H9 (cell line): Measurements from ENCODE around the gene NOSIP. TPM values are rescaled to one million over a fixed set of nuclear protein-coding genes. Genes with fewer than 3 reads are reported as not detected.

Source experiments
- DNase-seq: peaks from one replicate; pipeline ENCODE4 v3.0.0-alpha.2; 2017
- H2AFZ ChIP-seq: one replicate; pipeline ENCODE4 v1.6.1; 2013; ENCODE audit warnings: mild to moderate bottlenecking, low read length, control low read depth, moderate library complexity
- H2AK5ac ChIP-seq: 2 replicates; pipeline ENCODE4 v1.6.1; 2013; ENCODE audit warnings: low read length, control low read depth, mixed read lengths; ENCODE audit not compliant: insufficient read length
- H2BK120ac ChIP-seq: one replicate; pipeline ENCODE4 v1.6.1; 2013; ENCODE audit warnings: low read depth, mild to moderate bottlenecking, low read length, control low read depth, inconsistent platforms; ENCODE audit not compliant: poor library complexity, severe bottlenecking
- H2BK12ac ChIP-seq: 2 replicates; pipeline ENCODE4 v1.6.1; 2013; ENCODE audit warnings: low read length, control low read depth, mixed read lengths, low read depth; ENCODE audit not compliant: insufficient read length
- H2BK15ac ChIP-seq: 2 replicates; pipeline ENCODE4 v1.6.1; 2013; ENCODE audit warnings: low read depth, low read length, control low read depth
- H2BK20ac ChIP-seq: one replicate; pipeline ENCODE4 v1.6.1; 2013; ENCODE audit warnings: low read depth, mild to moderate bottlenecking, low read length, control low read depth, inconsistent platforms; ENCODE audit not compliant: poor library complexity, severe bottlenecking
- H2BK5ac ChIP-seq: 2 replicates; pipeline ENCODE4 v1.6.1; 2013; ENCODE audit warnings: low read length, control low read depth, mixed read lengths; ENCODE audit not compliant: insufficient read length
- H3K14ac ChIP-seq: 2 replicates; pipeline ENCODE4 v1.6.1; 2013; ENCODE audit warnings: low read length, control low read depth; ENCODE audit not compliant: insufficient read depth
- H3K18ac ChIP-seq: 2 replicates; pipeline ENCODE4 v1.6.1; 2013; ENCODE audit warnings: low read depth, mild to moderate bottlenecking, mixed read lengths, low read length, control low read depth; ENCODE audit not compliant: insufficient read length
- H3K23ac ChIP-seq: 2 replicates; pipeline ENCODE4 v1.6.1; 2013; ENCODE audit warnings: low read length, control low read depth, mixed read lengths, low read depth; ENCODE audit not compliant: insufficient read length
- H3K23me2 ChIP-seq: 2 replicates; pipeline ENCODE4 v1.6.1; 2013; ENCODE audit warnings: low read depth, mild to moderate bottlenecking, mixed read lengths, low read length, control low read depth; ENCODE audit not compliant: insufficient read length, poor library complexity, severe bottlenecking
- H3K27ac ChIP-seq: 2 replicates; pipeline ENCODE4 v1.5.1; 2013; ENCODE audit warnings: low read length, control low read depth, mixed read lengths, low read depth; ENCODE audit not compliant: insufficient read length
- H3K27me3 ChIP-seq: 2 replicates; pipeline ENCODE4 v1.6.1; 2013; ENCODE audit warnings: low read length, control low read depth, inconsistent platforms; ENCODE audit not compliant: insufficient read depth
- H3K4ac ChIP-seq: 2 replicates; pipeline ENCODE4 v1.6.1; 2013; ENCODE audit warnings: low read depth, mild to moderate bottlenecking, control low read depth, inconsistent platforms, low read length, moderate library complexity
- H3K4me1 ChIP-seq: 2 replicates; pipeline ENCODE4 v1.6.1; 2013; ENCODE audit warnings: low read length, control low read depth, inconsistent platforms; ENCODE audit not compliant: insufficient read depth
- H3K4me2 ChIP-seq: 2 replicates; pipeline ENCODE4 v1.6.1; 2013; ENCODE audit warnings: low read length, control low read depth, mixed read lengths; ENCODE audit not compliant: insufficient read length, insufficient read depth
- H3K56ac ChIP-seq: 2 replicates; pipeline ENCODE4 v1.6.1; 2013; ENCODE audit warnings: low read depth, mild to moderate bottlenecking, mixed read lengths, low read length, control low read depth; ENCODE audit not compliant: insufficient read length
- H3K79me1 ChIP-seq: 2 replicates; pipeline ENCODE4 v1.6.1; 2013; ENCODE audit warnings: low read depth, mild to moderate bottlenecking, moderate library complexity, low read length, control low read depth, inconsistent platforms; ENCODE audit not compliant: insufficient read depth, poor library complexity, severe bottlenecking
- H3K79me2 ChIP-seq: 2 replicates; pipeline ENCODE4 v1.6.1; 2013; ENCODE audit warnings: low read length, control low read depth, inconsistent platforms; ENCODE audit not compliant: insufficient read depth
- H3K9ac ChIP-seq: 2 replicates; pipeline ENCODE4 v1.6.1; 2013; ENCODE audit warnings: low read length, control low read depth, mixed read lengths; ENCODE audit not compliant: insufficient read length; ENCODE audit errors: extremely low read depth
- H3K9me3 ChIP-seq: one replicate; pipeline ENCODE4 v1.6.1; 2013; ENCODE audit warnings: low read depth, low read length, inconsistent platforms; ENCODE audit not compliant: control insufficient read depth
- H3T11ph ChIP-seq: one replicate; pipeline ENCODE4 v1.6.1; 2013; ENCODE audit warnings: mild to moderate bottlenecking, low read length, control low read depth, inconsistent platforms
- H4K20me1 ChIP-seq: one replicate; pipeline ENCODE4 v1.6.1; 2013; ENCODE audit not compliant: control insufficient read depth, insufficient read length, insufficient read depth
- H4K5ac ChIP-seq: 2 replicates; pipeline ENCODE4 v1.6.1; 2013; ENCODE audit warnings: low read depth, mild to moderate bottlenecking, mixed read lengths, low read length, control low read depth; ENCODE audit not compliant: insufficient read length
- H4K8ac ChIP-seq: replicated peaks from 2 replicates; pipeline ENCODE4 v1.6.1; 2013; ENCODE audit warnings: low read length, control low read depth, mixed read lengths, low read depth; ENCODE audit not compliant: insufficient read length
- H4K91ac ChIP-seq: 2 replicates; pipeline ENCODE4 v1.6.1; 2013; ENCODE audit warnings: low read depth, mild to moderate bottlenecking, moderate library complexity, mixed read lengths, low read length, control low read depth; ENCODE audit not compliant: insufficient read length
- H3K27ac Mint-ChIP-seq, 3 experiments: 2 replicates in 2 of 3; 3 replicates in 1 of 3; pipeline ENCODE4 v1.8.0; 2020 to 2021; ENCODE audit warnings: mixed read lengths in 3 of 3, mild to moderate bottlenecking in 1 of 3, moderate library complexity in 1 of 3
- H3K27me3 Mint-ChIP-seq: 2 replicates; pipeline ENCODE4 v1.8.0; 2021; ENCODE audit warnings: low read depth, mild to moderate bottlenecking, moderate library complexity, mixed read lengths
- H3K36me3 Mint-ChIP-seq, 3 experiments: 2 replicates in 2 of 3; 3 replicates in 1 of 3; pipeline ENCODE4 v1.8.0; 2020 to 2021; ENCODE audit warnings: low read depth in 3 of 3, mixed read lengths in 3 of 3; ENCODE audit not compliant: insufficient read depth in 1 of 3
- H3K4me1 Mint-ChIP-seq, 2 experiments: 2 replicates each; pipeline ENCODE4 v1.8.0; 2020; ENCODE audit warnings: mixed read lengths in 2 of 2
- H3K4me3 Mint-ChIP-seq, 2 experiments: 2 replicates in 1 of 2; 3 replicates in 1 of 2; pipeline ENCODE4 v1.8.0; 2020 to 2021; ENCODE audit warnings: mild to moderate bottlenecking in 2 of 2, mixed read lengths in 2 of 2, moderate library complexity in 1 of 2
- H3K9me3 Mint-ChIP-seq, 2 experiments: 2 replicates in 1 of 2; 3 replicates in 1 of 2; pipeline ENCODE4 v1.8.0; 2020; ENCODE audit warnings: mild to moderate bottlenecking in 2 of 2, mixed read lengths in 2 of 2, moderate library complexity in 1 of 2
- WGBS: extraction: QIAGEN DNeasy Blood & Tissue Kit; methylation state at CpG from one replicate; pipeline ENCODE4 v1.1.7; 2013; ENCODE audit warnings: missing lambda C conversion rate, low lambda C conversion rate, mixed read lengths; ENCODE audit not compliant: insufficient read length; ENCODE audit errors: extremely low coverage; 5-methylcytosine and 5-hydroxymethylcytosine counted together
- total RNA-seq: library from RNA; stranded (reverse); gene quantifications from 2 replicates; pipeline ENCODE4 v1.2.1, GENCODE V29; 2021
- TF ChIP-seq, protein P1 (sequence below): fragments of 200-600 bp; sonication (generic); conservative IDR thresholded peaks from 3 replicates; pipeline ENCODE4 v1.8.0; 2021; ENCODE audit warnings: antibody characterized with exemption, mild to moderate bottlenecking

Gene NOSIP
- total RNA-seq, 1 experiment from 2014 or later: 78.4 TPM

DNA sequence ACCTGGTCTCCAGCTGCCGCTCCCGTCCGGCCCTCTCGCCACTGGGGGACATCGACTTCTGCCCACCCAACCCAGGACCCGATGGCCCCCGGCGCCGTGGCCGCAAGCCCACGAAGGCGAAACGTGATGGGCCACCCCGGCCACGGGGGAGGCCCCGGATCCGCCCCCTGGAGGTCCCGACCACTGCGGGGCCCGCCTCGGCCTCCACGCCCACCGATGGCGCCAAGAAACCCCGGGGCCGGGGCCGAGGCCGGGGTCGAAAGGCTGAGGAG lies 17.3 kb upstream of the NOSIP start:
- peaks cover 40 to 70% (median 62%) of the 10 kb centered on the region in 3 experiments for H3K36me3 Mint-ChIP-seq
- H3K9me3 ChIP-seq: no peaks in the 10 kb centered on the region
- no peak overlapping the region for H2AFZ ChIP-seq
- no peak for DNase-seq
- H2BK15ac ChIP-seq: no peak overlapping the region
- no peak overlapping the region for H3K18ac ChIP-seq
- no peak overlapping the region for H4K5ac ChIP-seq
- no peaks in the 10 kb centered on the region; a peak in 1 of 5 replicates for H3K9me3 Mint-ChIP-seq
- no peak overlapping the region for H3K9ac ChIP-seq
- no peak overlapping the region for H3K27ac ChIP-seq
- no peak overlapping the region for H4K91ac ChIP-seq
- no peak overlapping the region for H2BK120ac ChIP-seq
- H2AK5ac ChIP-seq: no peak overlapping the region
- H3K27me3 ChIP-seq: no peaks in the 10 kb centered on the region
- H3K4me1 ChIP-seq: no peaks in the 10 kb centered on the region
- peaks cover 8 to 13% of the 10 kb centered on the region in 2 experiments for H3K4me1 Mint-ChIP-seq
- TF ChIP-seq, protein P1, sequence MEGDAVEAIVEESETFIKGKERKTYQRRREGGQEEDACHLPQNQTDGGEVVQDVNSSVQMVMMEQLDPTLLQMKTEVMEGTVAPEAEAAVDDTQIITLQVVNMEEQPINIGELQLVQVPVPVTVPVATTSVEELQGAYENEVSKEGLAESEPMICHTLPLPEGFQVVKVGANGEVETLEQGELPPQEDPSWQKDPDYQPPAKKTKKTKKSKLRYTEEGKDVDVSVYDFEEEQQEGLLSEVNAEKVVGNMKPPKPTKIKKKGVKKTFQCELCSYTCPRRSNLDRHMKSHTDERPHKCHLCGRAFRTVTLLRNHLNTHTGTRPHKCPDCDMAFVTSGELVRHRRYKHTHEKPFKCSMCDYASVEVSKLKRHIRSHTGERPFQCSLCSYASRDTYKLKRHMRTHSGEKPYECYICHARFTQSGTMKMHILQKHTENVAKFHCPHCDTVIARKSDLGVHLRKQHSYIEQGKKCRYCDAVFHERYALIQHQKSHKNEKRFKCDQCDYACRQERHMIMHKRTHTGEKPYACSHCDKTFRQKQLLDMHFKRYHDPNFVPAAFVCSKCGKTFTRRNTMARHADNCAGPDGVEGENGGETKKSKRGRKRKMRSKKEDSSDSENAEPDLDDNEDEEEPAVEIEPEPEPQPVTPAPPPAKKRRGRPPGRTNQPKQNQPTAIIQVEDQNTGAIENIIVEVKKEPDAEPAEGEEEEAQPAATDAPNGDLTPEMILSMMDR: no peak
- H3K27me3 Mint-ChIP-seq: no peaks in the 10 kb centered on the region
- WGBS: no CpG with 5 or more reads among the region's 29 CpGs
- H3K56ac ChIP-seq: no peak overlapping the region
- peaks cover 11% of the 10 kb centered on the region for H3K79me1 ChIP-seq
- H2BK12ac ChIP-seq: no peak overlapping the region
- H4K8ac ChIP-seq: no peak overlapping the region
- H3K23ac ChIP-seq: no peak overlapping the region
- H3K79me2 ChIP-seq: peaks cover 5% of the 10 kb centered on the region; the same call in 1 of the 2 replicates
- no peak overlapping the region for H2BK5ac ChIP-seq
- H2BK20ac ChIP-seq: no peak overlapping the region
- H3K4me3 Mint-ChIP-seq: no peak overlapping the region
- no peak overlapping the region for H3K4me2 ChIP-seq
- no peaks in the 10 kb centered on the region for H3K23me2 ChIP-seq
- no peak overlapping the region for H3K4ac ChIP-seq
- H3T11ph ChIP-seq: no peak overlapping the region
- no peak overlapping the region for H3K14ac ChIP-seq
- H3K27ac Mint-ChIP-seq: no peak overlapping the region
- H4K20me1 ChIP-seq: no peaks in the 10 kb centered on the region
